Breast epithelium (tissue), 4 donors: Measurements from ENCODE around the gene MSRB1. TPM values are rescaled to one million over a fixed set of nuclear protein-coding genes. Genes with fewer than 3 reads are reported as not detected.

ENCODE experiments used
- DNase-seq, 2 donors: peaks; one replicate each; pipeline ENCODE4 v3.0.0-alpha.2; 2019; ENCODE audit warnings: low spot score in 2 of 2
- H3K27ac ChIP-seq, 2 donors: fragments of 200-600 bp; sonication (generic) in 1 of 2; one replicate each; pipeline ENCODE4 v1.5.1; 2016 to 2019; ENCODE audit warnings: mild to moderate bottlenecking in 1 of 2
- H3K27me3 ChIP-seq, 2 donors: fragments of 200-600 bp; sonication (generic) in 1 of 2; one replicate each; pipeline versions ENCODE4 v1.5.1 to v1.6.0; 2017 to 2019; ENCODE audit warnings: control low read depth in 1 of 2, mild to moderate bottlenecking in 1 of 2
- H3K36me3 ChIP-seq: fragments of 200-600 bp; one replicate; pipeline ENCODE4 v1.5.1; 2019
- H3K4me1 ChIP-seq, 2 donors: fragments of 200-600 bp; sonication (generic); one replicate each; pipeline ENCODE4 v1.5.1; 2016 to 2019; ENCODE audit warnings: control low read depth in 1 of 2
- H3K4me3 ChIP-seq, 3 donors: fragments of 200-600 bp; sonication (generic); 1 replicate in 2 of 3; 2 replicates in 1 of 3; pipeline ENCODE4 v1.5.1; 2016 to 2019; ENCODE audit warnings: mild to moderate bottlenecking in 3 of 3, moderate library complexity in 2 of 3
- H3K9me3 ChIP-seq, 2 donors: fragments of 200-600 bp; sonication (generic) in 1 of 2; one replicate each; pipeline ENCODE4 v1.5.1; 2016 to 2019; ENCODE audit warnings: control low read depth in 1 of 2
- POLR2A ChIP-seq: fragments of 450-650 bp; IDR thresholded peaks from one replicate; pipeline ENCODE4 v1.6.1; 2016; ENCODE audit warnings: antibody characterized with exemption, mild to moderate bottlenecking, moderate library complexity
- POLR2AphosphoS5 ChIP-seq, 3 donors: sonication (generic); formaldehyde crosslinking; IDR thresholded peaks; one replicate each; pipeline ENCODE4 v1.6.1; 2017; ENCODE audit warnings: antibody characterized with exemption in 3 of 3
- intact Hi-C: fragments of 100-400 bp; cut with DNase I; formaldehyde crosslinking; loops from one replicate; pipeline ENCODE4 v1.15.1; 2023; ENCODE audit warnings: low total_unique reads
- total RNA-seq, 3 donors: library from RNA; depleted of rRNA; stranded (reverse); fragments of >200 nt; gene quantifications; one replicate each; pipeline ENCODE4 v1.1.0, GENCODE V29; 2016
- TF ChIP-seq, protein P1 (sequence below), 3 donors: fragments of 450-650 bp; IDR thresholded peaks; one replicate each; pipeline ENCODE4 v1.5.1; 2016 to 2017; ENCODE audit warnings: antibody characterized with exemption in 3 of 3, mild to moderate bottlenecking in 3 of 3, moderate library complexity in 3 of 3

The MSRB1 gene
- total RNA-seq, 3 donors from 2014 or later, result 12.1 to 17.4 (median 17.0) TPM

DNA sequence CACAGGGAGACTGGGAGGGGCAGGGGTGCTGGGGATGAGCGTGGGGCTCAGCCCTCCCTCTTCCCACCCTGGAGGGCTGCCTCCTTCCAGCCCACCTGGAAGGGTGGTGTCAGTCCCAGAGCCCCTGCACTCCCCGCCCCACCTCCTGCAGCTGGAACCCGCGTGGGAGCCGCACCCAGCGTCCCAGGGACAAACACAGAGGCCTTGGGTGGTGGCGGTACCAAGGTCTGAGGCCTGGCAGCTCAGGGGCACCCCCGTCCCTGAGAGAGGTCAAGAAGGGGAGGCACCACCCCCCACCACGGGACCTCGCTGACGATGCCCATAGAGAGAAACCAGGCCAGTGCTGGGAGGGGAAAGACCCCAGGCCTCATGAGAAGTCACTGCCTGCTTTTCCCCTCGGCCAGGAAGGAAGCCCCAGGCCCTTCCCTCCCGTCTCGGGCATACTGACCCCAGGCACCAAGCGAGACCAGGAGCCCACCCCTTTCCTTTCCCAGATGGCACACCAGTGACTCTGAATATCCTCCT, 28.9 kb downstream of the MSRB1 start:
- H3K27ac ChIP-seq, result no peak overlapping the region
- TF ChIP-seq, protein P1, sequence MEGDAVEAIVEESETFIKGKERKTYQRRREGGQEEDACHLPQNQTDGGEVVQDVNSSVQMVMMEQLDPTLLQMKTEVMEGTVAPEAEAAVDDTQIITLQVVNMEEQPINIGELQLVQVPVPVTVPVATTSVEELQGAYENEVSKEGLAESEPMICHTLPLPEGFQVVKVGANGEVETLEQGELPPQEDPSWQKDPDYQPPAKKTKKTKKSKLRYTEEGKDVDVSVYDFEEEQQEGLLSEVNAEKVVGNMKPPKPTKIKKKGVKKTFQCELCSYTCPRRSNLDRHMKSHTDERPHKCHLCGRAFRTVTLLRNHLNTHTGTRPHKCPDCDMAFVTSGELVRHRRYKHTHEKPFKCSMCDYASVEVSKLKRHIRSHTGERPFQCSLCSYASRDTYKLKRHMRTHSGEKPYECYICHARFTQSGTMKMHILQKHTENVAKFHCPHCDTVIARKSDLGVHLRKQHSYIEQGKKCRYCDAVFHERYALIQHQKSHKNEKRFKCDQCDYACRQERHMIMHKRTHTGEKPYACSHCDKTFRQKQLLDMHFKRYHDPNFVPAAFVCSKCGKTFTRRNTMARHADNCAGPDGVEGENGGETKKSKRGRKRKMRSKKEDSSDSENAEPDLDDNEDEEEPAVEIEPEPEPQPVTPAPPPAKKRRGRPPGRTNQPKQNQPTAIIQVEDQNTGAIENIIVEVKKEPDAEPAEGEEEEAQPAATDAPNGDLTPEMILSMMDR (IDR thresholded peaks at IDR 0.05), result no peak
- TF ChIP-seq POLR2AphosphoS5 (IDR thresholded peaks at IDR 0.05) (no peak), POLR2A (no peak)
- intact Hi-C loops, result no loop called here

DNA sequence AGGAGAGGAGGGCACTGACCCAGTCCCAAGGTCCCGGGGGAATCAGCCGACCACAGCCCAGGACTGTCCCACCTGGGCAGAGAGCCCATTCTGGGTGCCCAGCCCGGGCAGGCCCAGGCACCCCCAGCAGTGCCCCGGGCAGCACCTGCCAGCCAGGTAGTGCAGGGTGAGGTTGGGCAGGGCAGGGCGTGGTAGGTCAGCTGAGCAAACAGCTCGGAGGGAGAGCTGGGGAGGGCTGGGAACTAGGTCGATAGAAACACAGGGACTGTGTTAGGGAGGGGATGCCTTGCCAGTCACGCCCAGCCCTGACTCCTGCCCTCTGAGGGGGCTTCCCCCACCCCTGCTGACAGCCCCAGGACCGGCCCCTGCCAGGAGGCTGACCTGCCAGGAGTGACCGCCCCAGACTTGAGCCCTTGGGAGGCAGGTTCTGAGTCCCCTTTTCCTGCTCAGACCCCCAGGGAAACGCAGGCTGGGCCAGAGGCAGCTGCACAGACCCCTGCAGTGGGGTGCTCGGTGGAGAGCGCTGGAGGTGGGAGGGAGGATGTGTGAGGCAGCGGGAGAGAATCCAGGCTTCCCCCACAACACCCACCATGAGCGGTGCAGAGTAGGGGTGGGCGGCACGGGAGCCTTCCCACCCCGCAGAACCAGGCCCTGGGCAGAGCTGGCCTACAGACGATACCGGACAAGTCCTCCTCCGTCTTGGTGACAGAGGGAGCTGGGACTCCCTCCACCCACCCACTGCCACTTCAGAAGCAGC, 29.5 kb downstream of the MSRB1 start:
- H3K36me3 ChIP-seq, result no peaks in the 10 kb centered on the region
- no peaks in the 10 kb centered on the region for H3K4me1 ChIP-seq
- no peak overlapping the region for H3K4me3 ChIP-seq
- H3K27ac ChIP-seq, result no peak overlapping the region
- no peaks in the 10 kb centered on the region for H3K9me3 ChIP-seq
- TF ChIP-seq POLR2AphosphoS5 (IDR thresholded peaks at IDR 0.05) (no peak), POLR2A (no peak)
- peaks cover 0 to 41% of the 10 kb centered on the region in 2 donors for H3K27me3 ChIP-seq
- no peak for DNase-seq
- intact Hi-C loops, result no loop called here

More for the DNA sequence above, 28.9 kb downstream of the MSRB1 start:
- H3K36me3 ChIP-seq, result no peaks in the 10 kb centered on the region
- H3K27me3 ChIP-seq, result peaks cover 0 to 45% of the 10 kb centered on the region in 2 donors
- no peaks in the 10 kb centered on the region for H3K9me3 ChIP-seq
- H3K4me3 ChIP-seq, result no peak overlapping the region
- DNase-seq, result no peak
- no peaks in the 10 kb centered on the region for H3K4me1 ChIP-seq

DNA sequence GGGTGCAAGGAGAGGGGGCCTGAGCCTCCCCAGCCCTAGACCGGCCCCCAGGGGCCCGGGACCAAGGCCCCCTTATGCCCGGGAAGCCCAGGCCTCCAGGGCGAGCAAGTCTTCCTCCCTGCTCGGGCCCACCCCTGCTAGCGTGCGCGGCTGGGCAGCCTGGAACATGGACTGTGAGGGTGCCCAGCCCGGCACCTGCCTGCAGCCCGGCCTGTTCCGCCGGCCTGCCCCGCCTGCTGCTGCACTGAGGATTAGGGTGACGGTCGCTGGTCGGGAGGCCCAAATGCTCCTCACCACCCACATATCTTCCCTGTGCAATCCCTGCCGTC, 30.8 kb downstream of the MSRB1 start:
- no peak overlapping the region for H3K4me3 ChIP-seq
- no peak overlapping the region for H3K27ac ChIP-seq
- DNase-seq, result no peak
- H3K4me1 ChIP-seq, result no peaks in the 10 kb centered on the region
- no peaks in the 10 kb centered on the region for H3K9me3 ChIP-seq
- intact Hi-C loops, result no loop called here
- no peaks in the 10 kb centered on the region for H3K36me3 ChIP-seq
- H3K27me3 ChIP-seq, result peaks cover 0 to 41% of the 10 kb centered on the region in 2 donors
- TF ChIP-seq POLR2AphosphoS5 (IDR thresholded peaks at IDR 0.05) (no peak), POLR2A (no peak)
- TF ChIP-seq, protein P1 (IDR thresholded peaks at IDR 0.05), result no peak

DNA sequence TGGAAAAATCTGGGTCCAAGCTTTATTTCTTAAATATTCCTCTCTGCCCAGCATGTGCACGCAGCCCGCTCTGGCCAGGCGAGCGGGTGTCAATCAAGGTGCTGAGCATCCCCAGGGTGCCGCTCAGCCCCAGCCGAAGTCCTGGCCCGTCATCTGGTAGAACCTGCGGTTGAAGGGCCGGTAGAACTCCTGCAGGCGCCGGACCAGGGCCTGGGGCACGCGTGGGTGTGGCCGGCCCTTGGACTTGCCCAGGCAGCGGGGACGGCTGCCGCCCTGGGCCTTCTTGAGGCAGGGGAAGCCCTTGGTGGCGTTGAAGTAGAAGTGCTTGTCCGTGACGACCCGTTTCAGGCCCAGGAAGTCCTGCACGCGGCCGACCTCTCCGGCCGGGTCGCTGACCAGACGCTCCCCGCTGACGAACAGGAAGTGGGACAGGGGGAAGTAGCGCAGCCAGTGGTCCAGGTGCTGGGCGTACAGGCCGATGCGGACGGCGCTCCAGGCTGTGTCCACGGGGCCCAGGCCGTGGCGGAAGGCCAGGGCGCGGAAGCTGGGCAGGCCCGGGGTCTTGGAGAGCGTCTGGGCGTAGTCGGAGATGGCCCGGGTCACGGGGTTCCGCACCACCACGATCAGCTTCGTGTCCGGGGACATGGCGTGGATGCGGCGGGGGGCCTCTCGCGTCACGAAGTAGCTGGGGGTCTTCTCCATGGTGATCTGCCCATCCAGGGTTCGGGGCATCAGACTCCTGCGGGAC, 31.4 kb downstream of the MSRB1 start:
- peaks cover 0 to 40% of the 10 kb centered on the region in 2 donors for H3K27me3 ChIP-seq
- DNase-seq, result no peak
- intact Hi-C loops, result no loop called here

DNA sequence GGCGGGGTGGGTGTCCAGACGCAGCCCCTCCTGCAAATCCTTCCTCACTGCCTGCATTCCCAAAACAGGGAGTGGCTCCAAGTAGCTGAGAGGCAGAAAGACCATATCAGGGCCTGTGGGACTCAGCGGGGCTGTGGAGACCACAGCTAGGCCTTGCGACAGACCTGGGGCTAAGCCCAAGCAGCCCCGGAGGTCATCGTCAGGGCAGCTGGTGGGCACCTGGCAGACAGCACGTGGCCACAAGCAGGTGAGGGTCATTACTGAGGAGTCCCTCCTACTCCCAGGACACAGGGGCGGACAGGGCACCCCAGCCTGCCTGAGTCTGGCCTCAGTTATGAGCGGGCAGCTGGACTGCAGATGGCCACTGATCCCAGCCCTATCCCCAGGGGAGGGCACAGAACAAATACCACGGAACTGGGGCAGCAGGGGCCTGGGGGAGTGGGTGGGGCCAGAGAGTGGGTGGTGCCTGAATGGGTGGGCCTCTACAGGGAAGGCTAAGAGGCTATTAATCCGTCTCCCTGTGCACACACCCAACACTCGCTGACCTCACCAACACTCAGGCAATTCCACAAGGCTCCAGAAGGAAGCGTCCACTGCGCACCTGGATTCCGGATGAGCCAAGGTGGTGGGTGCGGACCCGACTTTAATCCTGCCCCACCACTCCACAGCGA, 33.3 kb downstream of the MSRB1 start:
- H3K27me3 ChIP-seq, result peaks cover 0 to 31% of the 10 kb centered on the region in 2 donors
- no peak overlapping the region for H3K27ac ChIP-seq
- H3K9me3 ChIP-seq, result no peaks in the 10 kb centered on the region
- intact Hi-C loops, result no loop called here
- DNase-seq, result no peak
- TF ChIP-seq POLR2AphosphoS5 (IDR thresholded peaks at IDR 0.05) (no peak), POLR2A (no peak)
- TF ChIP-seq, protein P1 (IDR thresholded peaks at IDR 0.05), result no peak
- H3K4me1 ChIP-seq, result no peaks in the 10 kb centered on the region
- H3K36me3 ChIP-seq, result no peaks in the 10 kb centered on the region
- H3K4me3 ChIP-seq, result no peak overlapping the region

More for the DNA sequence above, 31.4 kb downstream of the MSRB1 start:
- H3K36me3 ChIP-seq, result no peaks in the 10 kb centered on the region
- no peaks in the 10 kb centered on the region for H3K9me3 ChIP-seq
- no peaks in the 10 kb centered on the region for H3K4me1 ChIP-seq
- H3K27ac ChIP-seq, result no peak overlapping the region
- TF ChIP-seq POLR2AphosphoS5 (IDR thresholded peaks at IDR 0.05) (no peak), POLR2A (no peak)
- TF ChIP-seq, protein P1 (IDR thresholded peaks at IDR 0.05), result no peak
- H3K4me3 ChIP-seq, result no peak overlapping the region
